Measurements from ENCODE around the gene LCN15. TPM values are rescaled to one million over a fixed set of nuclear protein-coding genes. Genes with fewer than 3 reads are reported as not detected.
"Not testable (repeated sequence)": the region's sequence is repeated elsewhere in the genome, so short reads cannot be mapped to it uniquely, and the experiment has no call there.

Gene LCN15
- total RNA-seq, 1 experiment from 2014 or later, result not detected

DNA sequence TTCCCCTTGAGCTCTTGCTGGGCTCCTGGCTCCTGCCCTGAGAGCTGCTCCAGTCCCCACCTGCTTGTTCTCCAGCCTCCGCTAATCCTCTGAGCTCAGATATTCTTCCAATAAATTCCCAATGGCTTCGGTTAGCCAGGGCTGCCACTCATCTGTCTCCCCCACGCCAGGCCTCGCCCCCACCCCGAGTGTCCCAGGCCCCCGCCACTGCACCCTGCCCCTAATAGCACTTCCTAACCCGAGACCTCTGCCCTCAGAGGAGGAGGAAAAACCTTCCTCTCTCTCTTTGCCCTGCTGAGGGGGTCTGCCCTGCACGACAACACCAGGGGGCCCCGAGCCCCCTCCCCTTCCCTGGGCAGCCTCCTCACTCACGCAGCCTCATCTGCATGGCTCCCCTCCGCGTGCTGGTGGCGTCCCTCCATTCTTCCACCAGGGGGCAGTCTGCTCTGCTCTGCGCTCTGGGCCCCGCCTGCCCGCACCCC lies 5.4 kb upstream of the LCN15 start:
- Histone ChIP-seq H3K36me3 (ENCODE audit: control insufficient read depth, insufficient read depth, low read length) (peaks cover 2% of the 10 kb centered on the region), H3K4me3 (ENCODE audit: low read depth, low read length) (no peak overlapping the region), H3K27me3 (replicated peaks; ENCODE audit: control insufficient read depth, insufficient read depth, low read length) (no peaks in the 10 kb centered on the region), H3K9me3 (peaks cover 7% of the 10 kb centered on the region; the same call in 1 of the 2 replicates), H3K4me1 (peaks cover 7% of the 10 kb centered on the region)
- CTCF ChIA-PET, result interaction anchor here (0.7 kb wide), 1 partner anchor 10 kb away, joined by 3 read pairs; no protein-coding TSS in a partner anchor
- DNase-seq, result no peak
- BruUV-seq (replicated peaks), result no TSS peak
- Mint-ChIP-seq H3K36me3 (ENCODE audit: insufficient read depth, unreplicated experiment) (peaks cover 4% of the 10 kb centered on the region), H3K4me3 (ENCODE audit: unreplicated experiment) (no peak overlapping the region), H3K4me1 (ENCODE audit: low read depth, unreplicated experiment) (peaks cover 7% of the 10 kb centered on the region), H3K27ac (ENCODE audit: unreplicated experiment) (no peak overlapping the region), H3K9me3 (ENCODE audit: unreplicated experiment) (no peaks in the 10 kb centered on the region), H3K27me3 (ENCODE audit: insufficient read depth, unreplicated experiment) (no peaks in the 10 kb centered on the region)
- POLR2A ChIA-PET, result no interaction called here
- TF ChIP-seq CTCF (IDR thresholded peaks at IDR 0.05; ENCODE audit: insufficient read depth in 1 of 2, low read depth in 1 of 2, low read length in 1 of 2, severe bottlenecking in 1 of 2, unreplicated experiment in 1 of 2), result no peak
- intact Hi-C loops (cut with micrococcal nuclease; ENCODE audit: unreplicated experiment), result no loop called here

- not testable (repeated sequence) for H3K36me3 ChIP-seq (ENCODE audit: control insufficient read depth, insufficient read depth, low read length); H3K27me3 Mint-ChIP-seq (ENCODE audit: insufficient read depth, unreplicated experiment); H3K27ac Mint-ChIP-seq (ENCODE audit: unreplicated experiment); H3K36me3 Mint-ChIP-seq (ENCODE audit: insufficient read depth, unreplicated experiment); BruUV-seq (replicated peaks); H3K4me1 ChIP-seq; H3K27me3 ChIP-seq (replicated peaks; ENCODE audit: control insufficient read depth, insufficient read depth, low read length); H3K4me1 Mint-ChIP-seq (ENCODE audit: low read depth, unreplicated experiment); H3K4me3 ChIP-seq (ENCODE audit: low read depth, low read length); H3K9me3 ChIP-seq; H3K9me3 Mint-ChIP-seq (ENCODE audit: unreplicated experiment)
- peak overlapping the region; percentile 4 for H3K4me3 Mint-ChIP-seq (ENCODE audit: unreplicated experiment)
- POLR2A ChIA-PET, result interaction anchor here (0.6 kb wide), 1 partner anchor 194 kb away, joined by 3 read pairs; no protein-coding TSS in a partner anchor
- intact Hi-C loops (cut with micrococcal nuclease; ENCODE audit: unreplicated experiment), result loop anchor here (1.0 kb wide), 2 partner anchors 11 to 18 kb away; no protein-coding TSS in a partner anchor
- TF ChIP-seq CTCF (IDR thresholded peaks at IDR 0.05; ENCODE audit: insufficient read depth in 1 of 2, low read depth in 1 of 2, low read length in 1 of 2, severe bottlenecking in 1 of 2, unreplicated experiment in 1 of 2), result peak; percentile 66 to 79
- CTCF ChIA-PET, result interaction anchor here (0.6 to 1.8 kb wide), 6 partner anchors 11 to 530 kb away, joined by 3 to 8 read pairs (median 4); partner anchors contain the start of genes MAN1B1 and TMEM141
- peak; percentile 85 to 89 for DNase-seq
Observed at GRCh38 chr9:136766410-136767120, 2.2 kb upstream of the LCN15 start.

- CTCF ChIA-PET, result interaction anchor here (0.6 to 1.8 kb wide), 5 partner anchors 12 to 321 kb away, joined by 3 to 8 read pairs (median 5); partner anchors contain the start of genes MAN1B1 and TMEM141
Observed at GRCh38 chr9:136765745-136766409, 1.6 kb upstream of the LCN15 start.

More at GRCh38 chr9:136765745-136766409, 1.6 kb upstream of the LCN15 start:
- H3K27ac Mint-ChIP-seq (ENCODE audit: unreplicated experiment); BruUV-seq (replicated peaks); H3K36me3 ChIP-seq (ENCODE audit: control insufficient read depth, insufficient read depth, low read length); H3K27me3 ChIP-seq (replicated peaks; ENCODE audit: control insufficient read depth, insufficient read depth, low read length); DNase-seq; H3K27me3 Mint-ChIP-seq (ENCODE audit: insufficient read depth, unreplicated experiment); H3K4me1 Mint-ChIP-seq (ENCODE audit: low read depth, unreplicated experiment); H3K4me1 ChIP-seq; H3K4me3 Mint-ChIP-seq (ENCODE audit: unreplicated experiment); H3K4me3 ChIP-seq (ENCODE audit: low read depth, low read length); H3K9me3 ChIP-seq; H3K36me3 Mint-ChIP-seq (ENCODE audit: insufficient read depth, unreplicated experiment); H3K9me3 Mint-ChIP-seq (ENCODE audit: unreplicated experiment): not testable (repeated sequence)
- POLR2A ChIA-PET, result interaction anchor here (0.6 kb wide), 1 partner anchor 193 kb away, joined by 3 read pairs; no protein-coding TSS in a partner anchor
- intact Hi-C loops (cut with micrococcal nuclease; ENCODE audit: unreplicated experiment), result loop anchor here (1.0 kb wide), 2 partner anchors 11 to 18 kb away; no protein-coding TSS in a partner anchor

Data from Caco-2 (cell line).